HG03175 (cell line): ENCODE measurements around the gene TMEM125.

Experiments used
- ATAC-seq: cut with Tn5 transposase; IDR thresholded peaks from one replicate; pipeline ENCODE4 v1.9.1; 2021; ENCODE audit warnings: mild to moderate bottlenecking, moderate library complexity; ENCODE audit not compliant: unreplicated experiment

Gene TMEM125

DNA sequence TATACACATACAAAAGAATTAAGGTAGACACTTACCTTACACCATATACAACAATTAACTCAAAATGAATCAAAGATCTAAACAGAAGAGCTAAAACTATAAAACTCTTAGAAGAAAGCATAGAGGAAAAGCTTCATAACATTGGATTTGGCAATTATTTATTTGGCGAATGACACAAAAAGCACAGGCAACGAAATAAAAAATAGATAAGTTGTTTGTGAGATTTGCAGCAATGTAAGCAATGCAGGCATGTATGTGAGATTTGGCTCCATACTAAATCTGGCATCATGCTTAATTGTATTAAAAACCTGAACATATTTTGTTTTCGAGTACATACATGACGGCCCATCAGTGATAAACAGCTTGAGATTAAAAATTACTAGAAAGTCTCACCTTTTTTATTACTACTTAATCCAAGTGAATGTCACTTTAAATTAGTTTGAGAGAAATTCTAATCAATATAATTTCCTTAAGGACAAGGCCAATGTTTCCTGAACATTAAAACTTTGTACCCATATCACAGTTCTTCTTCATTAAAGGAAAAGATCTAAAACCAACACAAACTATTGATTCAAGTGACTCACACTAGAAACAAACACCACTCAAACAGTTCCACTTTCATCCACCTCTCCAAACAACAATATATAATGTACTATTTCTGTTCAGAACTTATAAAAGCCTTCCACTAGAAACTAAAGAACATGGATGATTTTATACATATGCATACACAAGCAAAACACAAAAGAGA, 23.1 kb upstream of the TMEM125 start:
- no peak for ATAC-seq

DNA sequence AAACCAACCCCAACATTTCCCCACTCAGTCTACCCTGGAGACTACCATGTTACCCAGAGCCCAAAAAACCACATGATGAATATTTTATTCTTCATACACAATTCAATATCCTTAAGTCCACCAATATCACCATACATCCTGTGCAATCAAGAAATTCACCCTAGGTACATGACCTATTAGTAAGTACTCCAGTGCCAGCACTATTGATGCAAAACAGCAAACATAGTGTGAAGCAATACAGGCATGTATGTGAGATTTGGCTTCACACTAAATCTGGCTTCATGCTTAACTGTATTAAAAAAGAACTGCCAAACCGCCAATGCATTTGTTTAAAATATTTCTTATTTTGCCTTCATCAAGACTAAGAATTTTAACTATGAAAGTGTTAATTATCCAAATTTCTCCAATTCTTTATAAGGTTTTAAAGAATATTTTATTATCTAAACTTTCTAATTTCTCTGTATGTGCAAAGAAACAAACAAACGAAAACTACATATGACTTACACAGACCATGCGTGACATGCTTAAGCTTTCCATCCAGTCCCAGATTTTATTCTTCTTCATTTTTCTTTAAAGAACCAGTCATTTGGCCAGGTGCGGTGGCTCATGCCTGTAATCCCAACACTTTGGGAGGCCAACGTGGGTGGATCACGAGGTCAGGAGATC, 22.4 kb upstream of the TMEM125 start:
- no peak for ATAC-seq

DNA sequence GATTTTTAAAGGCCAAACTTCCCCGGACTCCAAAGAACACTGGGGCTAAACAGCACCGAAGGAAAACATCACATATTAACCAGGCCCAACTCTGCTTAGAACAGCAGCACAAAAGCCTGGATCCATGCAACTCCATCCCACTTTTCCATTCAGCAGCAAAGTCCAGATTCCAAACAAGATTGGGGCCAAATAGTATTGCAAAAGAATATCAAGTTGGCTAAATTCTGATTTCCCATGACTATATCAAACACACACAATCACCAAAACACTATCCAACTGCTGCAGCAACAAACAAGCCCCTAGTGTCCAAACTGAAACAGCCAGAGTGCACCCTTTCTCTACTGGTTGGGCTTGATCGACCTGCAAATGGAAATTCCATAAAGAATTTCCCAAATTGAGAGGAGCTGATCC, 19.4 kb upstream of the TMEM125 start:
- no peak for ATAC-seq

DNA sequence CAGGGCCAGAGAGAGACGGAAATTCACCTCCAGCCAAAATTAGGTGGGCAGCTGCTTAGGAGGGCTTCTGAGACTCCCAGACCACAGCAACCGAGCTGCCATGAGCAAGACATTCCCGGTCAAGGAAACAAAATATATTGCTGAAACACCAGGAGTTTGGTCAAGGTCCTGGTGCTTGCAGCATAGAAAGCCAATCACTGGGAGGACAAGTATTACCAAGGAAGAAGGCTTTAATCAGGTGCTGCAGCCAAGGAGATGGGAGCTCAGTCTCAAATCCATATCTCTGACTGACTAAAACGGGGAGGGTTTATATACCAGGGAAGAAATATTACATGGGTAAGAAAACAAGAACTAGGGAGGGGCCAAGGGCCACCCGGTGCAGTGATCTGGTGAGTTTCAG, 18.8 kb upstream of the TMEM125 start:
- ATAC-seq = no peak

DNA sequence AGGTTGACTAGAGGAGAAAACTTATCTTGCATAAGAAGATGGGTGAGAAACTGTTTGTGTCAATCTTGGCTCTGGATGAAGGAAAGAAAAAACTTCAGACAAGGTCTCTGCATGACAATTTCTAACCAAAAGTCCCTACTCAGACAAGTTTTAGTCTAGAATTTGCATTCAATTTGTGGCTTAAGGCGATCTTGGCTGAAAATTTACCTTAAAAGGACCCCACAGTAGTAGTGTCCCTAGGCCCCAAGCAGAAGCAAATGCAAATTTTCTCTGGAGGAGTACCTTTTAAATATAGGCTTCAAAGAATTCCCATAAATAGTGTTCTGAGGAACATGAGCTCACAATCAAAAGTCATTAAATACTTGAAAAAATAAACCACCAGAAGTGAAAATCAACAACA, 17.6 kb upstream of the TMEM125 start:
- no peak for ATAC-seq

DNA sequence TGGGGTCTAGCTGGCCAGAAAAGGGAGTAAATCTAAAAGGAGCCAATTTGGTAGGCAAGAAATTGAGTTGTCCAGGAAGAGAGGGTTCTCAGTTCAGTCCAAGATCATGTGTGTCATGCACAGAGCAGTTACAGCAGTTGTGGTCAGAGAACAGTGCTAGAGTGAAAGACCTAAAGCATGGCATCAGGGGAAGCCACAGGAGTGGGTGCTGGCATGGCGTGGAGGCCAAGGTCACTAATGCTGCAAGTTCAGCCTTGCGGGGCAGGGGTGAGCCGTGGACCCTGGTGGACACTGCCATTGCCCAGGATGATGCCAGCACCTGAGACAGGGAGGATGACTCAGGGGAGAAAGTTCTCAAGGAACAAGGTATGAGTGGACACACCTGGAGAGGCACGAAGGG, 16.6 kb upstream of the TMEM125 start:
- ATAC-seq = no peak

DNA sequence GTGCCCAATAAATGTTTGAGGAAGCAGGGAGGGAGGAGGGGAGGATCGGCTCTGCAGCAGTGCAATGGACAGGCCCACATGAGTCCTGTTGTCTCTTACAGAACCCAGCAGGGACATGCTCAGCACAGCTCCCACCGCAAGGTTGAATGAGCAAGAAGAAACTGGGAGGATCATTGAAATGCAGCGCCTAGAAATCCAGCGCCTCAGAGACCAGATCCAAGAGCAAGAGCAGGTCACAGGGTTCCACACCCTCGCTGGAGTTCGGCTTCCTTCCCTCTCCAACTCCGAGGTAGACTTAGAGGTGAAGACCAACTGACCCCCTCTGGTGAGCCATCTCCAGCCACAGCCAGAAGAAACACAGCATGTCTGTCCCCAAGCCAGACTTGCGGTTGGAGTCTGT, 15.9 kb upstream of the TMEM125 start:
- no peak for ATAC-seq

DNA sequence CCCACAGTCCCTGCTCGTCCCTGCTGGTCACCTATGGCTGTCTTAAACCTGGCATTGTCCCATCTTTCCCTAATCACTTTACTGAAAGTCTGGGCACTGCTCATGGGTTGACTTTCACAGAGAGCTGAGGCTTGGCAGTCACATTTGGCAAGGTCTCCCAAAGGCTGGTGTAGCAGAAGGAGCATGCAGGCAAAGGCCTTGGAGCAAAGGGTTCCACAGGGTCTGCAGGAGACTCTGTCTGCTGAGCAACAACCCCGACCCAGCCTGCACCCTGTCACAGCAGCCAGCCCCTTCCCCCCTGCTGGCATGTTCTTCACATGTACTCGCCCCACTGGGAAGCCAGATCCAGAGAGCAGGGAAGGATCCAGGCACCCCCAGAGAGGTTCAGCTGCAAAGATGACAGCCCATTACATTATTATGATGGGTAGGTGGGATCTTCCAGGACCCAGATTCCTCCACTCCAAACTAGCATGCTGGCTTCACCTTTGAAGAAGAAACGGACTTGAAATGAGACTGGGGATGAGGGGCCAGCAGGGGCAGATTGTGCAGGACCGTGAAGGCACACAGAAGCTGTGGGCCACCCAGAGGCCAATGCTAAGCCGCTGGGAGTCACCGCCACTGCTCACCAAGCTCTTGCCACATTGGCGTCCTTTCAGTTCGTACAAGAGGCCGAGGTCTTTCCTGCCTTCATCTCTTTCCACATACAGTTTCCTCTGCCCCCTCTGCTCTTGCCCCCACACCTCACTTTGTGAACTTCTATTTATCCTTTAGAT, 14.2 kb upstream of the TMEM125 start:
- ATAC-seq = no peak

DNA sequence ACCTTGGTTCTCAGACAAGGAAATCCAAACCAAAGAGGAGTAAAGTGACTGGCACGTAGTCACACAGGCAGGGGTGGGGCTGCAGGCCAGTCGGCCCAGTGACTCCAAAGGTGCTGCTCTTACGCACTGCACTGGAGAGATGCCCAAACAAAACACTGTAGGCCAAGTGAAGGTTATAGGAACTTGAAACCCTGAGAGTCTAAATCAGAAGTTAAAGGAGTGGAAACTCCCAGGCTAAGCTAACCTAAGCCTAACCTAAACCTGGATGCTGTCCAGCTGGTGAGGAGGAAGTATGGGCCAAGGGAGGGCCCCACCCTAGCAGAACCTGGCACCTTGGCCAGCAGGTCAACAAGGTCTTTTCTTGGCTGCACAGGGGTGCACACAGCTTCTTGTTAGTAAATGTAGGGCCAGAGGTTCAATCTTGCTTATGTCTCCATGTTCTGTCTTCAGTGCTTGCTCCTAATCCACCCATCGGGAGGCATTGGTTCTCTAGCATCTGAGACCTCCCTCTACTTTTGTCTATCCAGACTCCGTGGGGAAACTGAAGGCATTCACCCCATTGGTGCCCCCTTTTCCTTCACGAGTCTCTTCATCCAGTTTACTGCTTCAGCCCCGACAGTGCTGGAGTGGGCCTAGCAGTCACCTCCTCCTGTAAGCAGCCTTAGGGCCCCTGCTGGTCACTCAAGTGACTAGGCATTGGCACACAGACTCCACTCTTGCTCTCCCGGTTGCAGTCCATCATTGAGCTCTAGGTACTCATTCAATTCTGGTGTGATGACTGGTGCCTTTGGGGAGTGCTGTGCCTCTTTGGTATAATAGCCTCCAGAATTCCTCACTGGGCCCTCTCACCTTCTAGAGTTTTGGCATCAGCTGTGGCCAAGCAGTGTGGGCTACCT, 12.9 kb upstream of the TMEM125 start:
- ATAC-seq = no peak

DNA sequence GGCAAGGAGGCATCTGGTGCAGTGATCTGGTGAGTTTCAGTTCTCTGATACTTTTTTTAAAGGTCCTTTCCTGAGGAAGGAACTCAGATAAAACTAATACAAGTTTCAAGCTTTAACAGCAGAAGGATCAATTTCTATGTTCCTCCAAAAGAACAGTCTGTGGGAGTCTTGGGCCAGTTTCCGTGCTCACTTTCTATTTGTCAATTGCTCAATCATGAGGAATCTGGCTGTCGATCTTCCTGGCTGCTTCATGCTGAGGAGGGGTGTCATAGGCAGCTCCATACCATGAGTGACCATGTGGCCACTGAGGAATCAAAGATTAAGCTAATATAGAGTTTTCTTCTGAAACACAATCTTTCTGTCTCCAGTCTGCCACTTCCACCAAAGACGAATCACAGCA, 11.4 kb upstream of the TMEM125 start:
- no peak for ATAC-seq

DNA sequence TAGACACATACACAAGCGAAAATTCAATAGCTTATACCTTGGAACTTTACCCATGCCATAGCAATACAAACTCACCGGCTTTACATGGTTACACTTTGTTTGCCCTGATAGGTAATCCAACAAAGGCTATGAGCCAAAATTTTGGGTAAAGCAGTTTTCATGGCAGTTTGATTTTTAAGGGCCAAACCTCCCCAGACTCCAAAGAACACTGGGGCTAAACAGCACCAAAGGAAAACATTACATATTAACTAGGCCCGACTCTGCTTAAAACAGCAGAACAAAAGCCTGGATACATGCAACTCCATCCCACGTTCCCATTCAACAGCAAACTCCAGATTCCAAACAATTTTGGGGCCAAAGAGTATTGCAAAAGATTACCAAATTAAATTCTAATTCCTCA, 4.4 kb upstream of the TMEM125 start:
- no peak for ATAC-seq

DNA sequence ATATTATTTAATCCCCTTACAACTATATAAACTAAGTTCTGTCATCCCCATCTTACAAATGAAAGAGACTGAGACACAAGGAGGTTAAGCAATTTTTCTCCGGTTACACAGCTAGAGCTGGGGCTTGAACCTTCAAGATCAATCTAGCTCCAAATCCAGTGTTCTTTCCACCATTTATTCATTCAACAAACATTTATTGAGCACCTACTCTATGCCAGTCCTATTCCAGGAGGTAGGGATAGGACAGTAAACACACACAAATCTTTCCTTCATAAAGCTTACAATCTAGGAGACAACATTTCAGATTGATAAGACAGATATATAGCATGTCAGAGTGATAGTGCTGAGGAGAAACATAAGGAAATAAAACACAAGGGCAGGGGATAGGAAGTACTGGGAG, 2.9 kb upstream of the TMEM125 start:
- no peak for ATAC-seq

DNA sequence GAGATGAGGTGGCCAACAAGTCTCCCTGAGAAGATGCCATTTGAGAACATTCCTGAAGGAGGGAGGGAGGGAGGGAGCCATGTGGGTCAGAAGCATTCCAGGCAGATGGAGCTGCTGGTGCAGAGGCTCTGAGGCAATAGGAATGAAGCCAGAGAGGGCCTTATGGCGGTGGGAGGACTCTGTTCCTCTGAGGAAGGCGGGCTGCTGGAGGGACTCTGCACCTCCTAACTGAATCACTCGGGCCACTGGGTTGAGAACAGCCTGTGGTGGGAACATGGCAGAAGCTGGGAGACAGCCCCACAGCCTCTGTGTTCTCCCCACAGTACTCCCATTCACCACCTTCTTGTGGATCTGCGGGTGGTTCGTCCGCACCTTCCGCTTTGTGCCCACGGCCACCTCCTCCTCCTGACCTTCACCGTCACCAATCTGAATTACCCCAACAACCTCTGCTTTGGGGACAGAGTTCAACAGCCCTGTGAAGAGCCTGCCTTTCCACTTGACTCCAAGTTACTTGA, 2.4 kb upstream of the TMEM125 start:
- ATAC-seq = no peak

DNA sequence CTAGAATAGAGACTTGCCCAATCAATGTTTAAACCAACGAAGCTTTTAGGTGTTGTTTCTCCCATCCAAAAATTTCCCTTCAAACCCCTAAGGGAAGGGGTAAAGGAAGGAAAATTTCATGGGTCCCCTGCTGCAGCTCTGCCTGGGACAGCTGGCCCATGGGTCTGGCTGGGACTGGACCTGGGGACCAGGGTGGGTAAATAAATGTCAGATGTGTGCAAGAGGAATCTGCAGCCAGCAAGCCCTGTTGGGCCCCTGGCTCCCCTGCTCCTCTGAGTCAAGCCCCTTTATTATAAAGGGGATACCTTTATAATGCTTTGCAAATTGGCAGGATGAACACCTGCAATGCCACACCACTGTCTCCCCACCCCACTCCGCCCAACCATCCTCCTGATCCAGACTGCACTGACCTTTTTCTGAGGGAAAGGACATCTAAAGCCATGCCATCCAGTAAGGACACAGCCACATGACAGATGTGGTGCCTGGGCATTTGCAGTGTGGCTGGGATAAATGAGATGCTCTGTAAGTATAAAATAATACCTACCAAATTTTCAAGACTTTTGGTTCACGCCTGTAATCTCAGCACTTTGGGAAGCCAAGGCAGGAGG, 1.9 kb upstream of the TMEM125 start:
- ATAC-seq = no peak

DNA sequence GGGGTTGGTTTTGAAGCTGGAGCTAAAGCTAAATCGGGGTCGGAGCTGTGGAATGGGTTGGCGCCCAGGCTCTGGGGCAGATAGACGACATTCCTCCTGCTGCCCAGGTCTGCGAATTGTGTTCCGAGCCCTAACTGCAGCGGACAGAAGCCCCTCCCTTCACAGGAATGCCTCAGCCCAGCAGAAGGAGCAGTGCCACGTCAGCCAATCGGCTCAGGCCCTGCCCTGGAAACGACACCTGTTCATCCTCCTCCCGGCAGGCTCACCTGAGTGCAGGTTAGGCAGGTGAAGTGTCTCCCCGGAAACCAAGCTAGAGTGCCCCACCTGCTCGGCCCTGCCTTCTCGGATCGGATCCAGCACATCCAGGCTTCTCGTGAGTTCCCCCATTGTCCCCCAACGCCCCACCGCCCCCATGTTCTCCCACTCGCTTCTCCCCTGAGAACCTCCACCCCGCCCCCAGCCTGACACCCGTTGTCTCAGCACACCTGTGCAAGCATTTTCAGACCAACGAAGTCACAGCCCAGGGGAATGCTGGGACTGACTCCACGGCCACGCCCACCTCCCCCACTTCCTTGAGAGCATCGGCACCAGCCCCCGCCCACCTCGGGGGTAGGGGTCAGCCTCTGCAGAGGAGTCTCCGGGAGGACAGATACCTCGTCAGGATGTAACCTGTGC, 775 bp downstream of the TMEM125 start:
- no peak for ATAC-seq

DNA sequence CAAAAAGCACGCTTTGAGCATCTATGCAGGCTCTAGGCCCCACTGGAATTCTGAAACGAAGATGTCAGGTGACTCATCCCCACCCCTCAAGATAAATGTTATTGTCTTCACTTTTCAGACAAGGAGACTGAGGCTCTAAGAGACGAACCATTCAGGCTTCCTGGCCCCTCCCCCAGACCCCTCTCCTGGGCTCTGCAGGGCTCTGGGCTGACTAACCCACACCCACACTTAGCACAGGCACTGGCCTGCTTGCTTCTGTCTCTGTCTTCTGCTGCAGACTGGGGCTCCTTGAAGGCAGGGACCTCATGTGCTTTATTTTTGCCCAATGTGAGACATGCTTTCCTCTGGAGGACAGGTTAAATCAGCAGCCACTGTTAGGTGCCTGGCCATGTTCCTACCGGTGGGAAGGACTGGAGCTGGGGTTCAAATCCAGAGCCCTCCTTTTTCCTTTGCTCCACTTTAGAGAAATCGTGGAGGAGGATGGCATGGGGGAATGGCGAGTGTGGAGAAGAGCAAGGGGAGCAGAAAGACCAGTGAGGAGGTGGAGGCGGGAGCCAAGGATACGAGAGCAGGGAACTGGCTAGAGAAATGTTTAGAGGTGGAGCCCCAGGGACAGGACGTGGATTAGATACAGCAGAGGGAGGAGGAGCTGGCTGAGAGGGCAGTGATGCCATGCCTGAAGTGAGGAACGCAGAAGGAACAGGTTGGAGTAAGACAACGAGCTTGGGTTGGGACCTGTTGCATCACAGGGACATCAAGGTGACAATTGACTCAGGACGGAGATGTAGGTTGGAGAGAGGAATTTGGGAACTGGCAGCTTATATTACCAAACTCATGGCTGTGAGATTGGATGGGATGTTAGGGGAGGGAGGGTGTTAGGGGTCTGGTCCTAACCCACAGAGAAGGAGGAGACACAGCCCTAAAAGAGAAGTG, 1.7 kb downstream of the TMEM125 start:
- ATAC-seq = no peak

DNA sequence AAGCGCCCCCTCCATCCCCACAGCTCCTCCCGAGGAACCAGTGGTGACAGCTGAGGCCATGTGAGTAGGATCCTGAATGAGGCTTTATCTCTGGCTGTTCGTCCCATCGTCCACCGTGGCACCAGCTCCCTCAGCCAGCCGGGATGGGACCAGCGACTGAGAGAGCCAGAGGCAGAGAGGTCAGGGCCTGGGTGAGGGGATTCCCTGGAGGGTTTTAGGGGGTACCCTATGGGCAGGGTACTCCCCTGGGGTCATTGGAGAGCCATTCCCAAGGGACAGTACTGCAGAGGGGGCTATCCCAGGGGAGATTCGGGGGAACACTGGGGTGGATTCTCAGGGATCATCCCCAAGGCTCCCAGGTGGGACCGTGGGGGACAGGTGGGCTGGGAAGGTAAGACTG, 2.4 kb downstream of the TMEM125 start:
- ATAC-seq = no peak
